ENCODE results near the gene JAZF1.

Gene JAZF1

GRCh38 chr7:28108747-28109146 is 71.8 kb downstream of the JAZF1 start:
- FAIRE-seq = no peak
- no peak for DNase-seq (ENCODE audit: low spot score)

DNA sequence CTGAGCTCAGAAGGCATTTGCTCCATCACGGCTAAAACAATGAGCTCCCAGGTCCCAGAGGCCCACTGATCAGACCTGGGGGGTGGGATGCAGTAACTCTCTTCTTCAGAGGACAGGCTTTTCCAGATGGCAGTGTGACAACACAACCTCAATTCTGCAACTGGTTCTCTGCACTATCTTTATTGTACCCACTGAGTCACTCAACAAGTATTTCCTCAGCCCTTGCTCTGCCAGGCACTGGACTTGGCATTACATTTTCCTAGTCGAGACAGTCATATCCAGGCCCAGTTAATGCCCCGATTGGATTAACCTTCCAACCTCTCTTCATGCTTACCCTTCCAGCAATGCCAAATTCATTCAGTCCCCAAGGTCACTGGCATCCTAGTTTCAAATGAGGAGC is 72.6 kb downstream of the JAZF1 start:
- no peak for FAIRE-seq
- DNase-seq (ENCODE audit: low spot score) = peak; percentile 37

DNA sequence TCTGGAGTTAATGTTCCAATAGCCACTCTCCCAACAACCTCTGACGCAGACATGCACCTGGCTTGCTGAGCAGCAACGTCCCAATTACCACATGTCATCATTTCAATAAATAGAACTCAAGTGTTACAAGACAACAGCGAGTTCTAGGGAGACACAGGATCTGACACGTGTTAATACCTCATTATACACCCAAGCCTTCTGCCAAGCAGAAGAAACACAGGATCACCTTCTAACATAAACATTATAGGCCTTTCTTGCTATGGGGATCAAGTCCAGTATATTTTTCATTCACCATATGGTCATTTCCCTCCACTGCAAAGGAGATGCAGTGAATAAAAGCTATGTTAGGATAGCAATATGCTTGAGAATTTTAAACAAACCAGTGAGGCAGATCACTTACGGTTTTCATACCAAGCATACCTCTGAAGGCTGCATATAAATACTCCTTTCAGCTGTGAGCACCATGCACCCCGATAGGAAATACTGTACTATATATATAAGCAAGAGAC is 74.2 kb downstream of the JAZF1 start:
- DNase-seq (ENCODE audit: low spot score) (no peak), FAIRE-seq (no peak)

DNA sequence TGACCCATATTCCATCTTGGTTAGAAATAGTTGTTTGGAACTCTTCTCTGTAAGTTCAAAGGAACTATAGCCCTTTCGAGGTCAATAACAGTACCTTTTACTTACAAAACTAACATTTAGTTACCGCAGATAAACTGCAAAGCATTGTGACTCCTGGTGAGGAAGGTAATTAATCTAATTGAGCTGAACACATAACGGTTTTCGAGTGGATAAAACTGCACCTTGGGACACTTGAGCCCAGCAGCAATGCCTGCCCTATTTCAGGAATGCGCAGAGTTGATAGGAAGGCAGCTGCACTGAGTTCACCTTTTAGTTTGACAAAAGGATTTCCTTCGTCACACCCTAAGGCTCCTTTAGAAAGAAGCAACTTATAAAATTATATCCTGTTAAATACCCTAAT is 75.4 kb downstream of the JAZF1 start:
- DNase-seq (ENCODE audit: low spot score) (no peak), FAIRE-seq (no peak)

DNA sequence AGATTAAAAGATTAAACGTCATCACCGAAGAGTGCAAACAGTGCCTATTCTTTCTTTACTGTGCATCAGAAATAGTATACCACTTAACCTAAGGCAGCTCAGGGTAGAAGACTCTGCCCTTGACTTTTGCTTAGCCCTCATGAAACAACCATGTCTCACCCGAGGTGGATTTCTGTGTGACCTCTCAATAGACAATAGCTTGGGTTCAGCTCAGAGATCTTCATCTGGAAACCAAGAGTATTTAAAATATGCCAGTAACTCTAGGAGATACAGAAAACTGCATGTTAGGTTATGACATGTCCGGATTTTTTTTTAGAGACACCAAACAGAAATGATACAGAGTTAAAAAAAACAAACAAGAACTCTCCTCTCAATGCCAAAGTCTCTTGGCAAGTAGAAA is 75.8 kb downstream of the JAZF1 start:
- DNase-seq (ENCODE audit: low spot score) = no peak

GRCh38 chr7:28104041-28104541 is 76.5 kb downstream of the JAZF1 start:
- FAIRE-seq = no peak
- DNase-seq (ENCODE audit: low spot score) = no peak

More for the DNA sequence above, 75.8 kb downstream of the JAZF1 start:
- no peak for FAIRE-seq

DNA sequence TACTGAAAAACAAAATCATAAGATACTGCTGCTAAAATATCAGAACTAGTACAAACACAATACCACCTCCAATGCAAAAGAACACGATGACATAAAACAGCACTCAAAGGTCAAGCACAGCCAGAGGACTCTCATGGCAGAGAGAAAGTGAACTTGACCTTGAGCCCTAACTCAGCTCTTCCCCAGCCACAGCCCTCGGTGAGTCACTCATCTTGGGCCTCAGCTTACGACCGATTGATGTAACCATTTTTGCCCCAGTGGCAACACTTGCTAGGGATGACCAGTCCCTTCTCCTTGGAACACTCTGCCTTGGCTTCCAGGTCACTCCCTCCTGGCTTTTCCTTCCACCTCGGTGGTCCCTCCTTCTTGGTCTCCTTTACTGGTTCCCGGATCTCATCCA is 77.8 kb downstream of the JAZF1 start:
- FAIRE-seq (no peak), DNase-seq (ENCODE audit: low spot score) (peak; percentile 57)

DNA sequence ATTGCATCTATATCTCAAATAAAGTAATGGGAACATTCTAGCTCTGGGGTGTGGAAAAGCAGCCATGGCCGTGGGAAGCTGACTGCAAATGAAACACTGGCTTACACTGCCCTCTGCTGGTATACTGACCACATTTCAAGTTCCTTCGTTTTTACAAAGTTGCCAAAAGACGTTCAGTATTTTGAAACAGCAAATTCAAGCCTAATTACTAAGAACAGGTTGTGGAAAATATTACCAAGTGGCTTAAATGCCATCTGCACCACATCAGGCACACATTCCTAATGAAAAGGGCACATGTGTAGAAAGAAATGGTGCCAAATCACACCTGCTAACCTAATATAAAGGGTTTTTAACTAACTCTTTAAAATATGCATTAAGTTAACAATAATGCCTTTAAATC is 83.9 kb downstream of the JAZF1 start:
- peak; percentile 72 for FAIRE-seq

DNA sequence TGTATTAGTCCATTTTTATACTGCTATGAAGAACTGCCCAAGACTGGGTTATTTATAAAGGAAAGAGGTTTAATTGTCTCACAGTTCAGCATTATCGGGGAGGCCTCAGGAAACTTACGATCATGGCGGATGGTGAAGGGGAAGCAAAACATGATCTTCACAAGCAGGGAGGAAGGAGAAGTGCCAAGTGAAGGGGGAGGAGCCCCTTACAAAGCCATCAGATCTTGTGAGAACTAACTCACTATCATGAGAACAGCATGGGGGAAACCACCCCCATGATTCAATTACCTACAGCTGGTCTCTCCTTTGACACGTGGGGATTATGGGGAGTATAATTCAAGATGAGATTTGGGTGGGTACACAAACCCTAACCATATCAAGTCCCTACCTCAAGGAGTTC is 85.4 kb downstream of the JAZF1 start:
- DNase-seq (ENCODE audit: low spot score) (no peak), FAIRE-seq (peak; percentile 88)

More for the DNA sequence above, 83.9 kb downstream of the JAZF1 start:
- peak; percentile 78 for DNase-seq (ENCODE audit: low spot score)

DNA sequence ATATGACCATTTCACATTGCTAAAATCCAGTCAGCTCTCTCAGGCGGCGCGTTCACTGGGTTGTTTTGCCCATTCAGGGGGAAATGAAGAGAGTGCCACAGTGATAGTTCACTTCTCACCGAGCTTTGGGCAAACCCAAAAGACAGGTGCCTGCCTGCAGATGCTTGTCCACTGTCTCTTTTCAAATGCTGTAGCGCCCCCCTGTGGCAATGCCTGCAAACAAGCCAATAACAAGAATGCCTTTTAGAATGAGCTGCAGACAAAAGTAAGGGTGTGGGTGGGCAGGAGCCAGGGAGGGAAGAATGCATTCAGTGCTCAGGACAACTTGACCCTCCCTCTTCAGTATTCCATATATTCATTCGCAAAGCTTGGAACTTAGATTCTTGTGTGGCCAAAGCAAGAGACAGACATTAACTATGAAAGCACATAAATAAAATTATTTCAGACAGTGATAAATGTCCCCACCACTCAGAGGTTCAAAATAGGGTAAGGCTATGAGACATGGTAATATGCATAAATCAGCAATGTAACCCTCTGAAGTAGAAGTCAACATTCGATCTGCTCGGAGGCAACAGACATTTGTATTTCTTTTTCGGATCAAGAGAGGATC is 86.9 kb downstream of the JAZF1 start:
- peak; percentile 46 for FAIRE-seq
- peak; percentile 68 for DNase-seq (ENCODE audit: low spot score)

DNA sequence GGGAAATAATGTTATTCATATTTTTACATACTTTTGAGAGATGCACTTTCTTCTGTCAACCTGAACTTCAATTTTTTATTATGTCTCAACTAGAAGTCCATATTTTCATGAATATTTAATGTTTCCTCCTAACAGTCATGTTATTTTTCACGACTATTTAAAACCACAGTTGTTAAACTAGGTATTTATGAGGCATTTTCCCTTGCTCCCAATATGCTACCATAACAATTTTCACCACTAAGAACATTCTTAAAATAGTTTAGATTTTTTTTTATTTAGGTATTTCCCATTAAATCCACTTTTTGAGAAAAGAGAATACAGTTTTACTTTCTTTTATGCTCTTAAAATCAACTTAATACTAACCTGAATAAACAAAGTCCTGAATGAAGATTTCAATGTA is 89.4 kb downstream of the JAZF1 start:
- DNase-seq (ENCODE audit: low spot score) (no peak), FAIRE-seq (no peak)

DNA sequence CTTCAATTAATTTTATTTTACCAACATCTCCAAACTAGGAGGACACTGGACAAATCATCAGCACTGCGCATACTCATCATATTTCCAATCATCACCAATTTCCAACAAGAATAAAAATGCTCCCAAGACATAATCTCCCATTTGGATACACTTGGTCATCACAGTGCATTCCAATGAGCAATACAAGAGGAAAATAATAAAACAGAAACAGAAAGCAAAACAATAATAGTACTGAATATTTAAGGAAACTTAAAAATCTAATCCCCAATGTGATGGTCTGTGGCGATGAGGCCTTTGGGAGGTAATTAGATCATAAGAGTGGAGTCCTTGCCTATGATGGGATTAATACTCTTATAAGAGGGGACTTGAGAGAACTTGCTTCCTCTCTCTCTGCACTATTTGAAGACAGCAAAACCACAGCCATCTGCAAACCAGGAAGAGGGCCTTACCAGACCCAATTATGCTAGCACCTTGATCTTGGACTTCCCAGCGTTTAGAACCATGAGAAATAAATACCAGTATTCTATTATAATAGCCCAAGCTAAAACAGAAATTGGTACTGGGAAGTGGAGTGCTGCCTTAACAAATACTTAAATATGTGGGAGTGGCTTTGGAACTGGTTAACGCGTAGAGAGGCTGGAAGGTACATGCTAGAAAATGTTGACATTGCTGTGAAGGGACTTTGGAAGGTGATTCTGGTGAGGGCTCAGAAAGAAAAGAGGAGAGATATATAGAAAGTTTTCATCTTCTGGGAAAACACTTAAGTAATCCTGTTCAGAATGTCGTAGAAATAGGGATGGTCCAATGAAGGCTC is 91.5 kb downstream of the JAZF1 start:
- no peak for DNase-seq (ENCODE audit: low spot score)
- no peak for FAIRE-seq

DNA sequence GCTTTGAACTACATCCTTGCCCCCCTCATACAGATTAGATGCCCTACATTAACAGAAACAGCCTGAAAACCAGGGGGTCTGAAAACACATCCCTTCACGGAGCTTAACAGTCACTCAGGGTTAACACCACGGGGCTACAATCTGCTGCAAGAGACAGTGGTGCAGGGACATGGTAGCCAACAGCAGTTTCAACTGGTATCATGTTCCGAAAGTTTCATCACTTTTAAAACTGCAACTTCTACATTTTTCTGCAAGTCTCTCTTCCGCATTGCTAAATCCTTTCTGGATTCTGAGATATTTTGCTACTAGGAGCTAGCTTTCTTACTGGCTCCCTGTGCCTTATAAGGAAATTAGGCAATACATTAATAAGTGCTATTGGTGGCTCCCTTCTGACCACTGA is 92.6 kb downstream of the JAZF1 start:
- no peak for DNase-seq (ENCODE audit: low spot score)
- FAIRE-seq = no peak

DNA sequence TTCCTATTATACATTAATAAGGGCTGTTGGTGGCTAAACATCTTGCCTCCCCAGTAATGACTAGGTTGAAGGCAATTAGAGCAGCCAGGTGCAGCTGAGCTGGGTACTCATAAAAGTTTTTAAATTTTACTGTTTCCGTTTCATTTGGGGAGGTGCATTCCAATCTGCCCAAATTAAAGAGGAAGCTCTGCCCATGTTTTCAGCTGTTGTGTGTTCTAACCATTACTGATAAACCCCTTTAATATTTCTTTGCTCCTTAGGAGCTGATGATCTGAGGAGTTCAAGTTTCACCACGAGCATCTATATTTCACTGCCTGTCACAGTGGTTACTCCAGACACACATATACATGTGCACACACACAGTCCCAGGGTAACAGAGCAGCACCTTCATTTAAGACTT is 94.4 kb downstream of the JAZF1 start:
- no peak for DNase-seq (ENCODE audit: low spot score)
- FAIRE-seq = no peak

GRCh38 chr7:28083998-28084985 is 96.3 kb downstream of the JAZF1 start:
- DNase-seq (ENCODE audit: low spot score) (no peak), FAIRE-seq (peak; percentile 86)

DNA sequence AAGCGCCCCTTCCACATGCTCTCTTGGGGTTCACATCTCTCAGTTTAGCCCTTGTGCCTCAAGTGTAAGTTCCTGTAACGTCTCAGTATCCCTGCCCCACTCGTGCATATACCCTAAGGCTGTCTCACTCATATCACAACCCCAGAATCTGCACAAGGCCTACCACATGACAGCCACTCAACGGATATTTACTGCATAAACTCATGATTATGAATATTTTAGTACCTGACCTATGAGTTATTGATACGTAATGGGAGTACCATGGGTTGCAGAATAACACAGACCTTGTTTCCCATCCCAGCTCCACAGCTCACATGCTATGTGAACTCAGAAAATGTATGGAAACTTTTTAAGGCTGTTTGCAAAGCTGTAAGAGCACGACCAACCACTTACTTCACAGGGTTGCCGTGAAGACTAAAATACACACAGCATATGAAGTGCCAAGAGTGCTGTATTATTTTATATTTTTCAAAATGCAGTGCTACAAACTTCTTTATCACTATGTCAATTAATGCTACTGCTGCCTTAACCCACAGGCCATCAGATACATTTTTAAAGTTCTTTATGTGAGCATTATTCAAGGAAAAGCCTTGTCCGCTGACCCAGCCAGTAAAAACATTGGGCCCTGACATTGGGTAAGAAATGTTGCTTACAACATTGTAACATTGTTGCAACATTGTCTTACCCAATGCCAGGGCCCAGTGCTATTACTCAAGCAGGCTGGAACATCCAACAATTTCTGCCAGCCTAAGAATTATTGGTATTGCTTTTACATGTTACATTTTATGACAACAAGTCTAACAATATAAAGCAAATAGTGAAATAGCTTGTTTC is 97.2 kb downstream of the JAZF1 start:
- DNase-seq (ENCODE audit: low spot score) (no peak), FAIRE-seq (no peak)

DNA sequence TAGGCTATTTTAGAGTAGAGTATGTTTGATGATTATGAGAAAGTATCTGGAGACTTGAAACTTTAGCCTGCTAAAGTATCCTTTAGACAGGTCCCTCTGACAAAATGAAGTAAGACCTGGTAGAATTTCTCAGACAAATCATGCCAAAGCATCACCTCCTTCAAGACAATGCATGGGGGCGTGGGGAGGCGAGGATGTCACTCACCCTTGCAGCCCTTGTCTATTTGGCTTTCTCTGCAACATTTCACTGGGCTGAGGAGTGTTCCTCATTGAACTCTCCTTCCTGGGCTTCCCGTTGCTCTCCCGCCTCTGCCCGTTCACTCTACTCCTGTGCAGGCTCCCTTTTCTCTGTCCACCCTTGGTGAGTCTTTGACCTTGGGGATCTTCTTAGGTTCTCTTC is 98.5 kb downstream of the JAZF1 start:
- FAIRE-seq = no peak

GRCh38 chr7:28081016-28081415 is 99.6 kb downstream of the JAZF1 start:
- FAIRE-seq = no peak

More for the DNA sequence above, 98.5 kb downstream of the JAZF1 start:
- no peak for DNase-seq (ENCODE audit: low spot score)

GRCh38 chr7:28078036-28078901 is 102.3 kb downstream of the JAZF1 start:
- DNase-seq (ENCODE audit: low spot score) (peak; percentile 61), FAIRE-seq (no peak)

More at GRCh38 chr7:28081016-28081415, 99.6 kb downstream of the JAZF1 start:
- DNase-seq (ENCODE audit: low spot score) = no peak

Measured in urothelium cell line (cell line).